ENCODE measurements around the gene GDF7. TPM values are rescaled to one million over a fixed set of nuclear protein-coding genes. Genes with fewer than 3 reads are reported as not detected.

GDF7 gene
- total RNA-seq (2022; extraction: Qiagen RNA extraction; ENCODE audit: low read depth), result 0.03 to 0.06 TPM (median 0.04 TPM) in 5 replicates

DNA sequence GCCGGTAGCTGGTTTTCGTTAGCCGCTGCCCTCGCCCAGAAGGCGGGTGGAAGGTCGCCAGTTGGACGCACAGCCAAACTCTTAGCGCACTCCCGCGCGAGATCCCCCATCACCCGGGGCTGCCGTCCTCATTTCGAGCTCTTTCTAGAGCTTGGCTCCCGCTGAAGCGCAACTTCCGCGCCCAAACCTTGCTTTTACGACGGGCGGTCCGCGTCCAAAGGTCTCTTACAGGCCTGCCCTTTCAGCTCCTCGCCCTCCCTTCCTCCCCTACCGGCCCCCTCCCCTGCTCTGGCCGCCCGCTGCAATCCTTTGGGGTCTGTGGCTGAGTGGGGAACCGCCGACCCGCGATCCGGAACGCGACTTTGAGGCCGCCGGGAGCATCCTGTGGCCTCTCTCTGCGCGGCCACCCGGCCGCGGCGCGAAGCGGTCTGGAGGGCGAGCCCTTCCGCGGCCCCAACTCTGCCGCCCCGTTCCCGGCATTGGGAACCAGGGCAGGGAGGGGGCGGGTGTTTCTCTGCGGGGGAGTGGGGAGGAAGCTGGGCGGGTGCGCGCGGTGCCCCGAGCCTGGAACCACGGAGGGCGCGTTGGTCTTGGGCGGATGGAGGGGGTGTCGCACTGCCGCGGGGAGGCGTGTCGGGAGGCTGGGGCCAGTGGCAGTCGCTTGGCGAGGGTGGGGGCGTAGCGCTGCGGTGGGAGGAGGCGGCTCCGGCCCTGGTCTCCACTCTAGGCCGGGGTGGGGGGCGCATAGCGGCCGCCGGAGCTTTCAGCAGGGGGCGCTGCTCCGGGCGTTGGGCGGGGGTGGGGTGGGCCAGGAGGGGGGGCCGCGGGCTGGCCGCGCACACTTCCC is at the start of gene GDF7:
TSS of gene GDF7 (plus strand) at position 841 of the 847 bp plus-strand sequence. CDS start 96 bp downstream, outside the sequence.

DNA sequence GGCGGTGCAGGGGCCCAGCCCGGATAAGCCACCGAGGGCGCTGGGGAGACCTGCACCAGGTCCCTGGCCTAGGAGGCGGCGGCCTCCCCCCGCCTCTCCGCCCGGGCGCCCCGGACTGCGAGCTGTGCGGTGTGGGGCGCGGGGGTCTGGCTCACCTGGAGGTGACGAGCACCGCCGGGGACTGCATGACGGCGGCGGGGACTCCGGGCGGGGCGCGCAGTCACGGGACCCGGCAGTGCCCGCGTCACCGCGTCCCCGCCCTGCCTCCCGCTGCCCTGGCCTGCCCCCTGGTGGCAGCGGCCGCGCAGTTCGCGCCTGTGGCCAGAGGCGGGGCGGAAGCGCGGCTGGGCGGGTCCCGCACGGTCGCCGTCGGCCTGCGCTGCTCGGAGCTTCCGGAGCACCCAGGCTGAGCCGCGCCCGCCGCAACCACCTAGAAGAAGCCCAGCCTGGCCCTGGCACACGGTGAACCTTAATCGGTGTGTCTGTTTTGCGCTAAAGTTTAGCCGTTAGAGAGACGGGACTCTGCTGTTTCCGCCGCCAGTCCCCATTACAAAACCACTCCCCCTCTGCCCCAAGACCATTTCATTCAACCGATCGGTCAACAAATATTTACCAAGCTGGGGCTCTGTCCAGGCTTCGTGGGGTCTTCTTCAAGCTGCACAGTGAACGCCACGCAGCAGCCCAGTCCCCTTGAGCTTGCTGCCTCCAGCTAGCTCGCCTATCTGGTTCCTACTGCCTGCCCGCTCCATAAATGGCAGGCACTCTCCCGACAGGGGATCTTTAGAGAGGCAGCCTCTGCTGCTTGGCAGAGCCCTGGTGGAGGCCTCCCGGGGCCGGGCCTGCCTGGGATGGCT is 15.8 kb upstream of the GDF7 start, which contains the start of gene HS1BP3:
TSS of gene HS1BP3 (minus strand) at position 222 of the 854 bp plus-strand sequence. CDS start at position 187, 35 bp downstream.

Other genes starting within 250 kb of the GDF7 start
- gene RHOB, start 220.1 kb upstream of the GDF7 start, total RNA-seq (2022; extraction: Qiagen RNA extraction; ENCODE audit: low read depth), result 125 to 228 TPM (median 207 TPM) in 5 replicates
- 34.0 to 43.2 TPM (median 39.4 TPM) in 5 replicates for gene HS1BP3, start 16.0 kb upstream of the GDF7 start, total RNA-seq (2022; extraction: Qiagen RNA extraction; ENCODE audit: low read depth)
- 15.3 to 19.5 TPM (median 17.5 TPM) in 5 replicates for gene LDAH, start 156.0 kb downstream of the GDF7 start, total RNA-seq (2022; extraction: Qiagen RNA extraction; ENCODE audit: low read depth)